NCI-H146 treated with DMSO at 0.1 percent for 48 hours (cell line): ENCODE data around the gene GLCCI1.
A peak's percentile ranks its signal among the peaks of the same experiment; 100 is the strongest.
"Not testable (repeated sequence)": the region's sequence is repeated elsewhere in the genome, so short reads cannot be mapped to it uniquely, and the experiment has no call there.

Experiments used
- DNase-seq: peaks from one replicate; lab custom pipeline; 2025; ENCODE audit not compliant: unreplicated experiment; lab: John Stamatoyannopoulos, UW

Gene GLCCI1

GRCh38 chr7:8044761-8045430 is 76.3 kb downstream of the GLCCI1 start:
- no peak for DNase-seq

GRCh38 chr7:8048067-8048466 is 79.5 kb downstream of the GLCCI1 start:
- not testable (repeated sequence) for DNase-seq

- DNase-seq = no peak
Observed at GRCh38 chr7:8051373-8051772, 82.8 kb downstream of the GLCCI1 start.

GRCh38 chr7:8051998-8052397 is 83.4 kb downstream of the GLCCI1 start:
- no peak for DNase-seq

- no peak for DNase-seq
Observed at GRCh38 chr7:8052824-8053223, 84.2 kb downstream of the GLCCI1 start.

- DNase-seq = no peak
Observed at GRCh38 chr7:8056439-8056838, 87.8 kb downstream of the GLCCI1 start.

GRCh38 chr7:8057566-8057965 is 89.0 kb downstream of the GLCCI1 start:
- no peak for DNase-seq

- no peak for DNase-seq
Observed at GRCh38 chr7:8058322-8058721, 89.7 kb downstream of the GLCCI1 start.

- DNase-seq = no peak
Observed at GRCh38 chr7:8058852-8059251, 90.3 kb downstream of the GLCCI1 start.

GRCh38 chr7:8060241-8060640 is 91.6 kb downstream of the GLCCI1 start:
- DNase-seq = no peak

GRCh38 chr7:8063300-8063699 is 94.7 kb downstream of the GLCCI1 start:
- DNase-seq = not testable (repeated sequence)

- DNase-seq = peak; percentile 11
Observed at GRCh38 chr7:8063706-8064297, 95.2 kb downstream of the GLCCI1 start.

- DNase-seq = no peak
Observed at GRCh38 chr7:8064828-8065227, 96.2 kb downstream of the GLCCI1 start.

GRCh38 chr7:8065356-8065813 is 96.8 kb downstream of the GLCCI1 start:
- DNase-seq = no peak

GRCh38 chr7:8068892-8069686 is 100.5 kb downstream of the GLCCI1 start:
- DNase-seq = no peak

- DNase-seq = no peak
Observed at GRCh38 chr7:8070451-8071180, 102.0 kb downstream of the GLCCI1 start.

- DNase-seq = no peak
Observed at GRCh38 chr7:8078418-8078817, 109.8 kb downstream of the GLCCI1 start.

GRCh38 chr7:8082762-8083161 is 114.2 kb downstream of the GLCCI1 start:
- DNase-seq = no peak

GRCh38 chr7:8084836-8085235 is 116.2 kb downstream of the GLCCI1 start:
- no peak for DNase-seq

- no peak for DNase-seq
Observed at GRCh38 chr7:8085420-8085819, 116.8 kb downstream of the GLCCI1 start.

- DNase-seq = no peak
Observed at GRCh38 chr7:8086239-8086638, 117.6 kb downstream of the GLCCI1 start.
